H9 (cell line): ENCODE results near the gene BRAT1. TPM values are rescaled to one million over a fixed set of nuclear protein-coding genes. Genes with fewer than 3 reads are reported as not detected.
"Not testable (repeated sequence)": the region's sequence is repeated elsewhere in the genome, so short reads cannot be mapped to it uniquely, and the experiment has no call there.

Experiments used
- DNase-seq: peaks from one replicate; pipeline ENCODE4 v3.0.0-alpha.2; 2017
- H2AFZ ChIP-seq: one replicate; pipeline ENCODE4 v1.6.1; 2013; ENCODE audit warnings: mild to moderate bottlenecking, low read length, control low read depth, moderate library complexity
- H2AK5ac ChIP-seq: 2 replicates; pipeline ENCODE4 v1.6.1; 2013; ENCODE audit warnings: low read length, control low read depth, mixed read lengths; ENCODE audit not compliant: insufficient read length
- H2BK120ac ChIP-seq: one replicate; pipeline ENCODE4 v1.6.1; 2013; ENCODE audit warnings: low read depth, mild to moderate bottlenecking, low read length, control low read depth, inconsistent platforms; ENCODE audit not compliant: poor library complexity, severe bottlenecking
- H2BK12ac ChIP-seq: 2 replicates; pipeline ENCODE4 v1.6.1; 2013; ENCODE audit warnings: low read length, control low read depth, mixed read lengths, low read depth; ENCODE audit not compliant: insufficient read length
- H2BK15ac ChIP-seq: 2 replicates; pipeline ENCODE4 v1.6.1; 2013; ENCODE audit warnings: low read depth, low read length, control low read depth
- H2BK20ac ChIP-seq: one replicate; pipeline ENCODE4 v1.6.1; 2013; ENCODE audit warnings: low read depth, mild to moderate bottlenecking, low read length, control low read depth, inconsistent platforms; ENCODE audit not compliant: poor library complexity, severe bottlenecking
- H2BK5ac ChIP-seq: 2 replicates; pipeline ENCODE4 v1.6.1; 2013; ENCODE audit warnings: low read length, control low read depth, mixed read lengths; ENCODE audit not compliant: insufficient read length
- H3K14ac ChIP-seq: 2 replicates; pipeline ENCODE4 v1.6.1; 2013; ENCODE audit warnings: low read length, control low read depth; ENCODE audit not compliant: insufficient read depth
- H3K18ac ChIP-seq: 2 replicates; pipeline ENCODE4 v1.6.1; 2013; ENCODE audit warnings: low read depth, mild to moderate bottlenecking, mixed read lengths, low read length, control low read depth; ENCODE audit not compliant: insufficient read length
- H3K23ac ChIP-seq: 2 replicates; pipeline ENCODE4 v1.6.1; 2013; ENCODE audit warnings: low read length, control low read depth, mixed read lengths, low read depth; ENCODE audit not compliant: insufficient read length
- H3K23me2 ChIP-seq: 2 replicates; pipeline ENCODE4 v1.6.1; 2013; ENCODE audit warnings: low read depth, mild to moderate bottlenecking, mixed read lengths, low read length, control low read depth; ENCODE audit not compliant: insufficient read length, poor library complexity, severe bottlenecking
- H3K27ac ChIP-seq: 2 replicates; pipeline ENCODE4 v1.5.1; 2013; ENCODE audit warnings: low read length, control low read depth, mixed read lengths, low read depth; ENCODE audit not compliant: insufficient read length
- H3K27me3 ChIP-seq: 2 replicates; pipeline ENCODE4 v1.6.1; 2013; ENCODE audit warnings: low read length, control low read depth, inconsistent platforms; ENCODE audit not compliant: insufficient read depth
- H3K4ac ChIP-seq: 2 replicates; pipeline ENCODE4 v1.6.1; 2013; ENCODE audit warnings: low read depth, mild to moderate bottlenecking, control low read depth, inconsistent platforms, low read length, moderate library complexity
- H3K4me1 ChIP-seq: 2 replicates; pipeline ENCODE4 v1.6.1; 2013; ENCODE audit warnings: low read length, control low read depth, inconsistent platforms; ENCODE audit not compliant: insufficient read depth
- H3K4me2 ChIP-seq: 2 replicates; pipeline ENCODE4 v1.6.1; 2013; ENCODE audit warnings: low read length, control low read depth, mixed read lengths; ENCODE audit not compliant: insufficient read length, insufficient read depth
- H3K56ac ChIP-seq: 2 replicates; pipeline ENCODE4 v1.6.1; 2013; ENCODE audit warnings: low read depth, mild to moderate bottlenecking, mixed read lengths, low read length, control low read depth; ENCODE audit not compliant: insufficient read length
- H3K79me1 ChIP-seq: 2 replicates; pipeline ENCODE4 v1.6.1; 2013; ENCODE audit warnings: low read depth, mild to moderate bottlenecking, moderate library complexity, low read length, control low read depth, inconsistent platforms; ENCODE audit not compliant: insufficient read depth, poor library complexity, severe bottlenecking
- H3K79me2 ChIP-seq: 2 replicates; pipeline ENCODE4 v1.6.1; 2013; ENCODE audit warnings: low read length, control low read depth, inconsistent platforms; ENCODE audit not compliant: insufficient read depth
- H3K9ac ChIP-seq: 2 replicates; pipeline ENCODE4 v1.6.1; 2013; ENCODE audit warnings: low read length, control low read depth, mixed read lengths; ENCODE audit not compliant: insufficient read length; ENCODE audit errors: extremely low read depth
- H3K9me3 ChIP-seq: one replicate; pipeline ENCODE4 v1.6.1; 2013; ENCODE audit warnings: low read depth, low read length, inconsistent platforms; ENCODE audit not compliant: control insufficient read depth
- H3T11ph ChIP-seq: one replicate; pipeline ENCODE4 v1.6.1; 2013; ENCODE audit warnings: mild to moderate bottlenecking, low read length, control low read depth, inconsistent platforms
- H4K20me1 ChIP-seq: one replicate; pipeline ENCODE4 v1.6.1; 2013; ENCODE audit not compliant: control insufficient read depth, insufficient read length, insufficient read depth
- H4K5ac ChIP-seq: 2 replicates; pipeline ENCODE4 v1.6.1; 2013; ENCODE audit warnings: low read depth, mild to moderate bottlenecking, mixed read lengths, low read length, control low read depth; ENCODE audit not compliant: insufficient read length
- H4K8ac ChIP-seq: replicated peaks from 2 replicates; pipeline ENCODE4 v1.6.1; 2013; ENCODE audit warnings: low read length, control low read depth, mixed read lengths, low read depth; ENCODE audit not compliant: insufficient read length
- H4K91ac ChIP-seq: 2 replicates; pipeline ENCODE4 v1.6.1; 2013; ENCODE audit warnings: low read depth, mild to moderate bottlenecking, moderate library complexity, mixed read lengths, low read length, control low read depth; ENCODE audit not compliant: insufficient read length
- H3K27ac Mint-ChIP-seq, 3 experiments: 2 replicates in 2 of 3; 3 replicates in 1 of 3; pipeline ENCODE4 v1.8.0; 2020 to 2021; ENCODE audit warnings: mixed read lengths in 3 of 3, mild to moderate bottlenecking in 1 of 3, moderate library complexity in 1 of 3
- H3K27me3 Mint-ChIP-seq: 2 replicates; pipeline ENCODE4 v1.8.0; 2021; ENCODE audit warnings: low read depth, mild to moderate bottlenecking, moderate library complexity, mixed read lengths
- H3K36me3 Mint-ChIP-seq, 3 experiments: 2 replicates in 2 of 3; 3 replicates in 1 of 3; pipeline ENCODE4 v1.8.0; 2020 to 2021; ENCODE audit warnings: low read depth in 3 of 3, mixed read lengths in 3 of 3; ENCODE audit not compliant: insufficient read depth in 1 of 3
- H3K4me1 Mint-ChIP-seq, 2 experiments: 2 replicates each; pipeline ENCODE4 v1.8.0; 2020; ENCODE audit warnings: mixed read lengths in 2 of 2
- H3K4me3 Mint-ChIP-seq, 2 experiments: 2 replicates in 1 of 2; 3 replicates in 1 of 2; pipeline ENCODE4 v1.8.0; 2020 to 2021; ENCODE audit warnings: mild to moderate bottlenecking in 2 of 2, mixed read lengths in 2 of 2, moderate library complexity in 1 of 2
- H3K9me3 Mint-ChIP-seq, 2 experiments: 2 replicates in 1 of 2; 3 replicates in 1 of 2; pipeline ENCODE4 v1.8.0; 2020; ENCODE audit warnings: mild to moderate bottlenecking in 2 of 2, mixed read lengths in 2 of 2, moderate library complexity in 1 of 2
- CTCF ChIP-seq: fragments of 200-600 bp; sonication (generic); conservative IDR thresholded peaks from 3 replicates; pipeline ENCODE4 v1.8.0; 2021; ENCODE audit warnings: antibody characterized with exemption, mild to moderate bottlenecking
- WGBS: extraction: QIAGEN DNeasy Blood & Tissue Kit; methylation state at CpG from one replicate; pipeline ENCODE4 v1.1.7; 2013; ENCODE audit warnings: missing lambda C conversion rate, low lambda C conversion rate, mixed read lengths; ENCODE audit not compliant: insufficient read length; ENCODE audit errors: extremely low coverage; 5-methylcytosine and 5-hydroxymethylcytosine counted together
- total RNA-seq: library from RNA; stranded (reverse); gene quantifications from 2 replicates; pipeline ENCODE4 v1.2.1, GENCODE V29; 2021

Gene BRAT1
- total RNA-seq, 1 experiment from 2014 or later = 41.2 TPM

- Histone ChIP-seq H2AFZ (no peak overlapping the region), H3K27ac (no peak overlapping the region), H3K4me1 (no peaks in the 10 kb centered on the region), H3K27me3 (no peaks in the 10 kb centered on the region), H3K9ac (no peak overlapping the region), H2BK120ac (no peak overlapping the region), H3K9me3 (no peaks in the 10 kb centered on the region), H3K23ac (no peak overlapping the region), H3K23me2 (no peaks in the 10 kb centered on the region), H3K14ac (no peak overlapping the region), H2BK5ac (no peak overlapping the region), H2BK12ac (no peak overlapping the region), H3K4me2 (no peak overlapping the region), H4K91ac (no peak overlapping the region), H4K8ac (no peak overlapping the region), H3K79me1 (no peaks in the 10 kb centered on the region), H3T11ph (no peak overlapping the region), H2AK5ac (no peak overlapping the region), H4K20me1 (no peaks in the 10 kb centered on the region), H2BK20ac (no peak overlapping the region), H3K79me2 (no peaks in the 10 kb centered on the region), H3K18ac (no peak overlapping the region), H3K4ac (no peak overlapping the region), H3K56ac (no peak overlapping the region), H4K5ac (no peak overlapping the region), H2BK15ac (no peak overlapping the region)
- no peak for DNase-seq
- H3K27ac Mint-ChIP-seq = peak overlapping the region in 1 of 3 experiments; percentile 11; a peak in 2 of 7 replicates
- peaks cover under 1% of the 10 kb centered on the region; the same call in 1 of the 2 replicates for H3K27me3 Mint-ChIP-seq
- no peak overlapping the region for H3K4me3 Mint-ChIP-seq
- H3K9me3 Mint-ChIP-seq = no peaks in the 10 kb centered on the region
- peaks cover 9 to 15% of the 10 kb centered on the region in 2 experiments for H3K4me1 Mint-ChIP-seq
- no peak for TF ChIP-seq CTCF
- WGBS = no CpG with 5 or more reads among the region's 12 CpGs
- peaks cover 0 to 5% (median 2%) of the 10 kb centered on the region in 3 experiments; a peak in 3 of 7 replicates for H3K36me3 Mint-ChIP-seq
Measured at GRCh38 chr7:2564970-2565540, 9.7 kb upstream of the BRAT1 start.

- H3K79me2 ChIP-seq, H3K18ac ChIP-seq, H3K27ac ChIP-seq, H3K27me3 Mint-ChIP-seq, H2AK5ac ChIP-seq, H3K27me3 ChIP-seq, H2BK12ac ChIP-seq, H4K5ac ChIP-seq, H3K27ac Mint-ChIP-seq, H4K20me1 ChIP-seq, H3K9me3 Mint-ChIP-seq, H3K9me3 ChIP-seq, DNase-seq, H4K8ac ChIP-seq, H3K36me3 Mint-ChIP-seq, H3T11ph ChIP-seq, H3K4me3 Mint-ChIP-seq, H2BK20ac ChIP-seq, H3K23me2 ChIP-seq, H3K4me2 ChIP-seq, H2BK5ac ChIP-seq, H3K79me1 ChIP-seq, H2BK15ac ChIP-seq, H3K4ac ChIP-seq, H3K56ac ChIP-seq, H3K9ac ChIP-seq, H2AFZ ChIP-seq, H3K23ac ChIP-seq, H2BK120ac ChIP-seq, H3K4me1 ChIP-seq, H4K91ac ChIP-seq, H3K14ac ChIP-seq: not testable (repeated sequence)
- peaks cover 6 to 11% of the 10 kb centered on the region in 2 experiments for H3K4me1 Mint-ChIP-seq
- WGBS = no CpG with 5 or more reads among the region's 3 CpGs
Measured at GRCh38 chr7:2563955-2564354, 8.6 kb upstream of the BRAT1 start.
